Panc1 (cell line): Measurements from ENCODE around the gene MAPKBP1.

Experiments used
- CTCF ChIP-seq: fragments of 450-650 bp; IDR thresholded peaks from 2 replicates; pipeline ENCODE4 v1.5.1; 2017; ENCODE audit warnings: mild to moderate bottlenecking
- POLR2AphosphoS5 ChIP-seq: IDR thresholded peaks from 2 replicates; pipeline ENCODE4 v1.6.1; 2012; ENCODE audit warnings: mild to moderate bottlenecking, low read depth, low read length, moderate library complexity
- SIN3A ChIP-seq: IDR thresholded peaks from 2 replicates; pipeline ENCODE4 v1.6.1; 2012; ENCODE audit warnings: low read depth, mild to moderate bottlenecking, low read length, moderate library complexity, borderline replicate concordance; ENCODE audit not compliant: insufficient read depth

GRCh38 chr15:41857316-41857715 is 83.0 kb downstream of the MAPKBP1 start:
- TF ChIP-seq POLR2AphosphoS5 (no peak), CTCF (no peak), SIN3A (no peak)
